ENCODE results near the gene LAMB4. TPM values are rescaled to one million over a fixed set of nuclear protein-coding genes. Genes with fewer than 3 reads are reported as not detected.

LAMB4 gene
- total RNA-seq, 1 donor, result 0.45 TPM

GRCh38 chr7:108144931-108145330 lies 14.8 kb upstream of the LAMB4 start:
- TF ChIP-seq CTCF (IDR thresholded peaks at IDR 0.05; ENCODE audit: insufficient read depth, low read length), result no peak
- H3K4me3 ChIP-seq (ENCODE audit: low read depth, low read length), result no peak overlapping the region
- no peak for DNase-seq (ENCODE audit: low read depth)

GRCh38 chr7:108143658-108144420 lies 13.7 kb upstream of the LAMB4 start:
- TF ChIP-seq CTCF (IDR thresholded peaks at IDR 0.05; ENCODE audit: insufficient read depth, low read length), result no peak
- no peak overlapping the region for H3K4me3 ChIP-seq (ENCODE audit: low read depth, low read length)
- no peak for DNase-seq (ENCODE audit: low read depth)

- no peak for TF ChIP-seq CTCF (IDR thresholded peaks at IDR 0.05; ENCODE audit: insufficient read depth, low read length)
- DNase-seq (ENCODE audit: low read depth), result no peak
- no peak overlapping the region for H3K4me3 ChIP-seq (ENCODE audit: low read depth, low read length)
Measured at GRCh38 chr7:108142675-108143259, 12.6 kb upstream of the LAMB4 start.

GRCh38 chr7:108142180-108142579 lies 12.0 kb upstream of the LAMB4 start:
- no peak for DNase-seq (ENCODE audit: low read depth)
- TF ChIP-seq CTCF (IDR thresholded peaks at IDR 0.05; ENCODE audit: insufficient read depth, low read length), result no peak
- H3K4me3 ChIP-seq (ENCODE audit: low read depth, low read length), result no peak overlapping the region

GRCh38 chr7:108140671-108141070 lies 10.5 kb upstream of the LAMB4 start:
- H3K4me3 ChIP-seq (ENCODE audit: low read depth, low read length), result no peak overlapping the region
- DNase-seq (ENCODE audit: low read depth), result peak; percentile 5
- TF ChIP-seq CTCF (IDR thresholded peaks at IDR 0.05; ENCODE audit: insufficient read depth, low read length), result no peak

GRCh38 chr7:108138911-108139310 lies 8.8 kb upstream of the LAMB4 start:
- no peak overlapping the region for H3K4me3 ChIP-seq (ENCODE audit: low read depth, low read length)
- TF ChIP-seq CTCF (IDR thresholded peaks at IDR 0.05; ENCODE audit: insufficient read depth, low read length), result no peak
- DNase-seq (ENCODE audit: low read depth), result peak; percentile 47
